HepG2 (cell line): ENCODE results near the gene TM9SF4. TPM values are rescaled to one million over a fixed set of nuclear protein-coding genes. Genes with fewer than 3 reads are reported as not detected.
A peak's percentile ranks its signal among the peaks of the same experiment; 100 is the strongest.

ENCODE experiments used
- FLYWCH1 ChIP-seq: sonication (generic); formaldehyde crosslinking; IDR thresholded peaks from 2 replicates; pipeline ENCODE4 v1.8.1; 2023; ENCODE audit warnings: mild to moderate bottlenecking, missing genetic modification reagents
- ISL2 ChIP-seq: sonication (generic); formaldehyde crosslinking; IDR thresholded peaks from 2 replicates; pipeline ENCODE4 v1.5.0; 2020; ENCODE audit warnings: missing genetic modification reagents
- PITX1 ChIP-seq: sonication (generic); formaldehyde crosslinking; IDR thresholded peaks from 2 replicates; pipeline ENCODE4 v1.5.1; 2020; ENCODE audit warnings: mild to moderate bottlenecking, missing genetic modification reagents
- PRDM10 ChIP-seq: sonication (generic); formaldehyde crosslinking; IDR thresholded peaks from 2 replicates; pipeline ENCODE4 v1.4.0; 2020; ENCODE audit warnings: low read depth, missing genetic modification reagents
- SIX1 ChIP-seq: sonication (generic); formaldehyde crosslinking; IDR thresholded peaks from 2 replicates; pipeline ENCODE4 v1.4.0; 2020; ENCODE audit warnings: missing genetic modification reagents, borderline replicate concordance
- THAP7 ChIP-seq: sonication (generic); formaldehyde crosslinking; IDR thresholded peaks from 2 replicates; pipeline ENCODE4 v1.8.1; 2023; ENCODE audit warnings: mild to moderate bottlenecking, missing genetic modification reagents
- TRIM24 ChIP-seq: sonication (generic); formaldehyde crosslinking; IDR thresholded peaks from 2 replicates; pipeline ENCODE4 v1.8.0; 2022; ENCODE audit warnings: mild to moderate bottlenecking, missing genetic modification reagents
- ZBTB1 ChIP-seq: sonication (generic); formaldehyde crosslinking; IDR thresholded peaks from 2 replicates; pipeline ENCODE4 v1.4.0; 2020; ENCODE audit warnings: missing genetic modification reagents, borderline replicate concordance
- ZGPAT ChIP-seq: IDR thresholded peaks from 2 replicates; pipeline ENCODE4 v1.6.1; 2016; ENCODE audit warnings: mild to moderate bottlenecking
- ZHX2 ChIP-seq, 2 experiments: sonication (generic) in 1 of 2; formaldehyde crosslinking in 1 of 2; IDR thresholded peaks; 2 replicates each; pipeline versions ENCODE4 v1.6.1 to v1.9.0; 2014 to 2022; ENCODE audit warnings: antibody characterized with exemption in 1 of 2, borderline replicate concordance in 1 of 2, inconsistent platforms in 1 of 2, low read depth in 1 of 2, missing genetic modification reagents in 1 of 2
- ZNF569 ChIP-seq: sonication (generic); formaldehyde crosslinking; IDR thresholded peaks from 2 replicates; pipeline ENCODE4 v1.5.0; 2020; ENCODE audit warnings: mild to moderate bottlenecking, missing genetic modification reagents, moderate library complexity, borderline replicate concordance
- polyA plus RNA-seq, 8 experiments: library from polyadenylated mRNA; depleted of rRNA in 3 of 8; stranded (reverse) in 7 of 8; unstranded in 1 of 8; fragments of >200 nt; fragmentation: Illumina TruSeq in 4 of 8; extraction: Trizol in 4 of 8; gene quantifications; 2 replicates each; pipeline versions ENCODE4 v1.2.1 to v1.2.3, GENCODE V29; 2011 to 2016; ENCODE audit warnings: low read depth in 4 of 8, missing spikeins in 1 of 8, mixed read lengths in 1 of 8; ENCODE audit not compliant: insufficient read depth in 1 of 8
- total RNA-seq, 5 experiments: library from RNA; depleted of rRNA; stranded (reverse); fragments of >200 nt; fragmentation: Illumina TruSeq; extraction: Trizol; gene quantifications; 2 replicates each; pipeline ENCODE4 v1.2.3, GENCODE V29; 2016; ENCODE audit warnings: low read depth in 1 of 5

The TM9SF4 gene
- total and polyA plus RNA-seq, 2 of the 13 experiments (the other 11 are each of a cell fraction or from before 2014, with no cell fraction given), result 53.5 to 171 TPM

- TF ChIP-seq ZHX2 (IDR thresholded peaks at IDR 0.05; ENCODE audit: low read depth) (no peak), ZHX2 (CRISPR knock-in tag; IDR thresholded peaks at IDR 0.05; ENCODE audit: borderline replicate concordance) (peak; percentile 25; the same call in 1 of the 2 replicates), ZGPAT (CRISPR knock-in tag) (no peak), SIX1 (CRISPR knock-in tag) (no peak), TRIM24 (CRISPR knock-in tag) (no peak), FLYWCH1 (CRISPR knock-in tag) (0 out of 2 replicates have a peak, but pooled peaks have one; percentile 5), ZNF569 (no peak), THAP7 (CRISPR knock-in tag) (no peak), ZBTB1 (CRISPR knock-in tag) (no peak), PRDM10 (CRISPR knock-in tag) (peak; percentile 15; the same call in 1 of the 2 replicates), ISL2 (0 out of 2 replicates have a peak, but pooled peaks have one; percentile 6), PITX1 (CRISPR knock-in tag) (no peak)
Observed at GRCh38 chr20:32181606-32182005, 72.1 kb downstream of the TM9SF4 start (continued).
